Measurements from ENCODE around the gene PIKFYVE.
"Not testable (repeated sequence)": the region's sequence is repeated elsewhere in the genome, so short reads cannot be mapped to it uniquely, and the experiment has no call there.

GRCh38 chr2:208396796-208397195, 130.7 kb downstream of the PIKFYVE start:
- TF ChIP-seq, protein P1, sequence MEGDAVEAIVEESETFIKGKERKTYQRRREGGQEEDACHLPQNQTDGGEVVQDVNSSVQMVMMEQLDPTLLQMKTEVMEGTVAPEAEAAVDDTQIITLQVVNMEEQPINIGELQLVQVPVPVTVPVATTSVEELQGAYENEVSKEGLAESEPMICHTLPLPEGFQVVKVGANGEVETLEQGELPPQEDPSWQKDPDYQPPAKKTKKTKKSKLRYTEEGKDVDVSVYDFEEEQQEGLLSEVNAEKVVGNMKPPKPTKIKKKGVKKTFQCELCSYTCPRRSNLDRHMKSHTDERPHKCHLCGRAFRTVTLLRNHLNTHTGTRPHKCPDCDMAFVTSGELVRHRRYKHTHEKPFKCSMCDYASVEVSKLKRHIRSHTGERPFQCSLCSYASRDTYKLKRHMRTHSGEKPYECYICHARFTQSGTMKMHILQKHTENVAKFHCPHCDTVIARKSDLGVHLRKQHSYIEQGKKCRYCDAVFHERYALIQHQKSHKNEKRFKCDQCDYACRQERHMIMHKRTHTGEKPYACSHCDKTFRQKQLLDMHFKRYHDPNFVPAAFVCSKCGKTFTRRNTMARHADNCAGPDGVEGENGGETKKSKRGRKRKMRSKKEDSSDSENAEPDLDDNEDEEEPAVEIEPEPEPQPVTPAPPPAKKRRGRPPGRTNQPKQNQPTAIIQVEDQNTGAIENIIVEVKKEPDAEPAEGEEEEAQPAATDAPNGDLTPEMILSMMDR (IDR thresholded peaks at IDR 0.05), result not testable (repeated sequence)
- TF ChIP-seq POLR2A (IDR thresholded peaks at IDR 0.05), result not testable (repeated sequence)
